IPS-18a (cell line): ENCODE measurements around the gene TFF3.

Source experiments
- H3K27ac ChIP-seq: one replicate; pipeline ENCODE4 v1.5.1; 2013; ENCODE audit warnings: low read length
- H3K27me3 ChIP-seq: one replicate; pipeline ENCODE4 v1.6.1; 2013; ENCODE audit warnings: mild to moderate bottlenecking, low read length; ENCODE audit not compliant: control insufficient read depth, insufficient read depth
- H3K36me3 ChIP-seq: one replicate; pipeline ENCODE4 v1.6.1; 2013; ENCODE audit warnings: low read depth, low read length; ENCODE audit not compliant: control insufficient read depth
- H3K4me1 ChIP-seq: one replicate; pipeline ENCODE4 v1.6.1; 2013; ENCODE audit warnings: low read depth, low read length; ENCODE audit not compliant: control insufficient read depth
- H3K4me3 ChIP-seq: one replicate; pipeline ENCODE4 v1.5.1; 2013; ENCODE audit warnings: low read length
- H3K9ac ChIP-seq: one replicate; pipeline ENCODE4 v1.6.1; 2013; ENCODE audit warnings: mild to moderate bottlenecking, low read length, moderate library complexity
- H3K9me3 ChIP-seq: one replicate; pipeline ENCODE4 v1.6.1; 2013; ENCODE audit warnings: low read depth, low read length; ENCODE audit not compliant: control insufficient read depth

The TFF3 gene

DNA sequence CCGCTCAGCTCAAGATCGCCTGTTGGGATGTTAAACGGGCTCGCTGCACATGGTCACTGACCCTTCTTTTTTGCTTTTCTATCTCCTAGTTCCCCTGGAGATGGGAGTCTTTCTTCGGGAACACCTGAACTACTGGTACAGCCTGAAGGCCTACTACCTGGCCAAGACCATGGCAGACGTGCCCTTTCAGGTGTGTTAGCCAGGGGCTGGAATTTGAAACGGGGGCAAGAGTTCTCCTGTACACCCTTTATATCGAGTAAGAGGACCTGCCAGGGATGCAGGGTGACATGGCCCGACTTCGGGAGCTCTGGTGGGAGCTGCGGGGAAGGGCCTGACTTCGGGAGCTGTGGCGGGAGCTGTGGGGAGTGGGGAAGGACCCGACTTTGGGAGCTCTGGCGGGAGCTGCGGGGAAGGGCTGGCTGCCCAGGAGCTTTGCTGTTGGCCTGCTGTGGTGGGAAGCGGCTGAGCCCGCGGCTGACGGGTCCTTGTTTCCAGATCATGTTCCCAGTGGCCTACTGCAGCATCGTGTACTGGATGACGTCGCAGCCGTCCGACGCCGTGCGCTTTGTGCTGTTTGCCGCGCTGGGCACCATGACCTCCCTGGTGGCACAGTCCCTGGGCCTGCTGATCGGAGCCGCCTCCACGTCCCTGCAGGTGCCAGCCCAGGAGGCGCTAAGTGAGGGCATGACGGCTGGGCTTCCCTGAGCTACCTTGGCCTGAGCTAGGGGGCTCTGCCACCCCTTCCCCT is 24.0 kb downstream of the TFF3 start:
- Histone ChIP-seq H3K36me3 (no peaks in the 10 kb centered on the region), H3K27me3 (no peaks in the 10 kb centered on the region), H3K9me3 (no peaks in the 10 kb centered on the region), H3K27ac (no peak overlapping the region), H3K4me1 (no peaks in the 10 kb centered on the region), H3K4me3 (no peak overlapping the region), H3K9ac (no peak overlapping the region)

DNA sequence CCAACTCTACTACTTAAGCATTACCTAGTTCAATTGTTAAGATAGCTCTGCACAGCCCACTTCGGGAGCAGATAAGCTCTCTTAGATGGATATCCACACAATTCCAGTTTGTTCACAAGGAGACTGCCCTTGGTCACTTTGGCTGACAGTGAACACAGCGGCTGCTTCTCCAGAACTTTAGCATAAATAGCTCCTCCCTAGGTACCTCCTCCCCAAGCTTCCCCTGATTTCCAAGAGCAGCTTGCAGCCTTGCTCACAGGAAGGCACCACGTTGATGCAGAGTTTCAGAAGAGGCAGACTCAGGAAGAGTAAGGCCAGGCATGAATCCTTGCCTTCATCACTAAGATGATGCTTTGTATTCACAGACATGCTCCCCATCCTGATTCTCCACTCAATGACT is 24.7 kb downstream of the TFF3 start:
- Histone ChIP-seq H3K9me3 (no peaks in the 10 kb centered on the region), H3K4me3 (no peak overlapping the region), H3K27ac (no peak overlapping the region), H3K27me3 (no peaks in the 10 kb centered on the region), H3K4me1 (no peaks in the 10 kb centered on the region), H3K9ac (no peak overlapping the region), H3K36me3 (no peaks in the 10 kb centered on the region)

DNA sequence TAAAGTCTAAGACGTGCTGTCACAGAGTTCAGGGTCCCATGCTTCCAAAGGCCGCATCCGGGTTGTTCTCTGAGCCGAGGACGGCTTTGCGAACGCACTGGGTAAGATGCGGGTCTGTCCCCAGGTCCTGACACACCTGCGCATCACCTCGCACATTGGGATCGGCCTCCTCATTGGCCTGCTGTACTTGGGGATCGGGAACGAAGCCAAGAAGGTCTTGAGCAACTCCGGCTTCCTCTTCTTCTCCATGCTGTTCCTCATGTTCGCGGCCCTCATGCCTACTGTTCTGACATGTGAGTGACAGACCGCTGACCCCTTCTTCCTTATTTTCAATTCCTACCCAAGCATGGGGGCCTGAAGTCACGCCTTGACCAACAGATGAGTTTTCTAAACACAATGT is 25.3 kb downstream of the TFF3 start:
- Histone ChIP-seq H3K4me3 (no peak overlapping the region), H3K9ac (no peak overlapping the region), H3K4me1 (no peaks in the 10 kb centered on the region), H3K27ac (no peak overlapping the region), H3K9me3 (no peaks in the 10 kb centered on the region), H3K27me3 (no peaks in the 10 kb centered on the region), H3K36me3 (no peaks in the 10 kb centered on the region)

DNA sequence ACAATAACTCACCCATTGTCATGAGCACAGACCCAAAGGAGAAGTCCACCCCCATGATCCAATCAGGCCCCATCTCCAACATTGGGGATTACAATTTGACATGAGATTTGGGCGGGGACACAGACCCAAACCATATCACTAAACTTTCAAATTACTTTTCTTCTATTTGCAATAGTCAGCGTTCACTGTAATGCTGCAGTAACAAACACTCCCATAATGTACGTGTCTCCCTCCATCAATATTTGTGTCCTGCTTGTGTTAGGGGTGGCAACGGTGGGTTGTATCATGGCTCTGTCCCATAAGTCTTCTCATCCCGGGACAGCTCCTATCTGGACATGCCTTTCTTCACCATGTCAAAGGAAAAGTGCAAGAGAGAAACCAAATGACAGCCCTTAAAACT is 26.2 kb downstream of the TFF3 start:
- no peak overlapping the region for H3K4me3 ChIP-seq
- H3K27me3 ChIP-seq, result no peaks in the 10 kb centered on the region
- no peaks in the 10 kb centered on the region for H3K4me1 ChIP-seq
- no peaks in the 10 kb centered on the region for H3K36me3 ChIP-seq
- H3K9me3 ChIP-seq, result no peaks in the 10 kb centered on the region
- H3K9ac ChIP-seq, result no peak overlapping the region
- H3K27ac ChIP-seq, result no peak overlapping the region

DNA sequence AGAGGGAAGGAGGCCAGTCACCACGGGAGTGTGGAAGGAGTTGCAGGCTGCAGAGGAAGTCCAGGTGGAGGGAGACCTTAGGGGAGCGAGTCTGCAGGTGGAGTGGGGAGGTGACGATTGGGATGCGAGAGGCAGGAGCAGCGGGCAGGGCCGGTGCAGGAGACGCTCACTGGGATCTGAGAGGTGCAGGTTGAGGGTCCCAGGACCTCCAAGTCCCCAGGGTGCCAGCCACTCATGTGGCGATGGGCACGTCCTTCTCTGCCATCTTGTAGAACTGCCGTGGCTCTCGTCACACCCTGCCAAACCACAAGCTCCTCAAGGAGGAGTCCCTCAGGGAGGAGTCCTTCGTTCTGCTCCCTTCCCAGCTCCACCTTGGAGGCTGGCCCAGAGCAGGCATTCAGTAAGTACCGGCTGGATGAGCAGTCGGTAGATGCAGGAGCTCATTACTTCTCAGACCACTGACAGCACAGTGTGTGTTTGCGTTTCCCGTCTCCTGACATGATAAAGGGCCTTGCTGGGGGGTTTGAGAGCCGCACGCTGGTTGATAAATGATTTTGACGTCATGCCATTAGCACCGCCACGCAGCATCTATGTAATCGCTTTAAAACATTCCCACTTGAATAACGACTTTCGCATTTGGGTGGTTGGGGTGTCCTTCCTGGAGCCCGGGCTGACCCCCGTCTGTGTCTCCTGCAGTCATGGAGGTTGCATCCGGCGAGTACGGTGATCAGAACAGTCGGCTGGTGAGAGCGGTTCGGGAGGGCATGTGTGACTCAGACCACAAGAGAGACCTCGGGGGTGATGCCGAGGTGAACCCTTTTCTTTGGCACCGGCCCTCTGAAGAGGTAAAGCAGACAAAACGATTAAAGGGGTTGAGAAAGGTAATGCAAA is 27.8 kb downstream of the TFF3 start:
- H3K27me3 ChIP-seq, result no peaks in the 10 kb centered on the region
- no peak overlapping the region for H3K4me3 ChIP-seq

DNA sequence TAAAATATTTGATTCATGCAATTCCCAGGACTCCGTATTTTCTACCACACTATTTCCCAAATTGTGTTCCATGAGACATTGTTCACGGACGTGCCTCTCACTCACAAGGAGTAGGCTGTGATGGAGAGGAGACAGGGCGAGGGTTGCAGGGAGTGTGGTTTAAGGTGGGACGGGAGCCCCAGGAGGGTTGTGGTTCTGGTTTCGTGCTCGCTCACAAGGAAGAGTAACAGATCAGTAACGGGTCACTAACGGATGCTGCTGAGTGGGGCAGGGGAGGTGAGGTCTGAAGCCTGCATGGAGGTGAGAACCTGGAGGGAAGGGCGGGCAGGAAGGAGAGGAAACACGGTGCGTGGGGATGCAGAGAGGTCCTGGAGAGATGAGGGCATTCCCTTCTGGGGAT is 28.8 kb downstream of the TFF3 start:
- no peak overlapping the region for H3K4me3 ChIP-seq
- H3K27ac ChIP-seq, result no peak overlapping the region
- H3K27me3 ChIP-seq, result no peaks in the 10 kb centered on the region
- no peaks in the 10 kb centered on the region for H3K36me3 ChIP-seq
- no peaks in the 10 kb centered on the region for H3K4me1 ChIP-seq
- no peak overlapping the region for H3K9ac ChIP-seq
- H3K9me3 ChIP-seq, result no peaks in the 10 kb centered on the region

More for the DNA sequence above, 27.8 kb downstream of the TFF3 start:
- H3K9me3 ChIP-seq, result no peaks in the 10 kb centered on the region
- no peak overlapping the region for H3K27ac ChIP-seq
- H3K9ac ChIP-seq, result no peak overlapping the region
- H3K36me3 ChIP-seq, result no peaks in the 10 kb centered on the region
- no peaks in the 10 kb centered on the region for H3K4me1 ChIP-seq

DNA sequence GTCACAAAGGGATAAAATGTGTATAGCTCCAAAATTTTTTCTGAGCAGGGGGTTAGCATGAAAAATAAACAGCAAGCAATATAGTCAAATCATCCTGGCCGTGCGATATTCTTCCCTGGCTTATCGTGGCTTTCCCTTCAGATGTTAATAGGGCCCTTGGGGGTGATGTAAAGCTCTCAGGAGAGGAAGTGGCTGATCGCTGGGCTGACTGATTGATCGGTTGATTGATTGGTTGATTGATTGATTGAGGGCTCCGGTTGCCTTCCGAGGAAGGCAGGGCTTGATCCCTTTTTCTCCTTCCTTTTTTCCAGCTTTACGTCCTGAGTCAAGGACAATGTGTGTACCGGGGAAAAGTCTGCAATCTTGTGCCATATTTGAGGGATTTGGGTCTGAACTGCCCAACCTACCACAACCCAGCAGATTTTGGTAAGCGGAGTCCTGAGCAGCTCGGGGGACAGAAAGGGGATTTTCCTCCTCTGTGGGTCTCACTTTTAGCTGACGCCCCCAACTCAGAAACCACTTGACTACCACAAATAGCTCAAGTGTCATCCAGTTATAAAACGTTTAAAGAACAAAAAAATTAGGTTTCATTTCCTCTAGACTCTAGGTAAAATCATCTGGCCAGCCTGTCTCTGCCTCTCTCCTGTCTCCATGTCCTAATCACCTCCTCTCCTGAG is 29.5 kb downstream of the TFF3 start:
- H3K9me3 ChIP-seq, result no peaks in the 10 kb centered on the region
- H3K4me3 ChIP-seq, result no peak overlapping the region
- H3K27ac ChIP-seq, result no peak overlapping the region
- H3K36me3 ChIP-seq, result no peaks in the 10 kb centered on the region
- H3K4me1 ChIP-seq, result no peaks in the 10 kb centered on the region
- no peak overlapping the region for H3K9ac ChIP-seq
- no peaks in the 10 kb centered on the region for H3K27me3 ChIP-seq

DNA sequence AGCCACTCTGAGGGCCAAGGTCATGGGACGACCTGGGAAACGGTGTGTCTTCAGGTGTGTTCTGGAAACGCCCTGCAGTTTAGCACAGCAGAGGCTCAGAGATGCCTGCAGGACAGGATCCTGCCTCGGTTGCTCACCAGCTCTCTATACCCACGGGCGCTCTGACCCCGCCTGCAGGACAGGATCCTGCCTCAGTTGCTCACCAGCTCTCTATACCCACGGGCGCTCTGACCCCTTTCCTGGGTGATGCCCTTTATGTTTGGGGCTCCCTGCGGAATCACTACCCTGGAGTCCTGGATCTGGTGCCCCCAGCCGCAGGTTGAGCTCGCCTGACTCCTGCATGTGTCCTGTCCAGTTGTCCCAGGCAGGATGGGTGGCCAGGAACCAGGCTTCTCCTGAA is 32.5 kb downstream of the TFF3 start:
- no peak overlapping the region for H3K4me3 ChIP-seq
- H3K9me3 ChIP-seq, result no peaks in the 10 kb centered on the region
- no peaks in the 10 kb centered on the region for H3K36me3 ChIP-seq
- no peaks in the 10 kb centered on the region for H3K4me1 ChIP-seq
- no peaks in the 10 kb centered on the region for H3K27me3 ChIP-seq
- H3K27ac ChIP-seq, result no peak overlapping the region
- H3K9ac ChIP-seq, result no peak overlapping the region

DNA sequence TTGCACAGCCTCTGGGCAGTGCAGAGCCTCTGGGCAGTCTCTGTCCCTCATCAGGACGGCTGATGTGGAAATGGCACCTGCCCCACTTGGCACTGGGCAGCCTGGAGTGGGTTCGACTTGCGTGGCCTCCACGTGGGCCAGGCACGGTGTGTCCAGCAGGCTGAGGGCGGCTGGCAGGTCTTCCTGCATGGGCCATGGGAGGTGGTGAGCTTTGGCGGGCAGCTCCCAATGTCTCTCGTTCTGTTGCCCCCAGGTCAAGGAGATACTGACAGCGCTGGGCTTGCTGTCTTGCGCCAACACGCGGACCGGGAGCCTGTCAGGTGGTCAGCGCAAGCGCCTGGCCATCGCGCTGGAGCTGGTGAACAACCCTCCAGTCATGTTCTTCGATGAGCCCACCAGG is 33.2 kb downstream of the TFF3 start:
- no peak overlapping the region for H3K27ac ChIP-seq
- H3K36me3 ChIP-seq, result no peaks in the 10 kb centered on the region
- no peak overlapping the region for H3K4me3 ChIP-seq
- no peaks in the 10 kb centered on the region for H3K27me3 ChIP-seq
- no peaks in the 10 kb centered on the region for H3K4me1 ChIP-seq
- H3K9ac ChIP-seq, result no peak overlapping the region
- H3K9me3 ChIP-seq, result no peaks in the 10 kb centered on the region

DNA sequence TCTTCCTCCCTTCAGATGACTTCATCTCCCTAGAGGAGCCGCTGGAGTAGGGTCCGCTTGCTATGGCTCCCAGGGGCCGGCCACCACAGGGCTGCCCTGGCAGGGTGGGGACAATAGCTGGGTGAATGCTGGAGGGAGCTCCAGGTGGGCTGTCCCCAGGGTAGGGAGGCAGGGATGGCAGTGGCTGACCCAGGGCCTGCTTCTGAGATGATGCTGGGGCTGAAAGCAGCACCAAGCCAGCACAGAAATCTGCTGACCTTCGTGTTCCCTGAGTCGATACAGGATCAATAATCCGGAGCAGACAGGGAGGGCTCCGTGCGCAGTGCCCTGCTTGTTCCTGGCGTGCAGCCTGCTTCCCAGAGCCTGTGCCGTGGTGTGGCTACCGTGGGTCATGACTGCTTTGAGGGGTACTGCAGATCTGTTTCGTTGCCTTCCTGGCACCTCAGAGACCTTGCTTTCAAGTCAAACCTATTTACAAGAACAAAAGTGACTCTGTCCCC is 34.0 kb downstream of the TFF3 start:
- no peak overlapping the region for H3K27ac ChIP-seq
- no peaks in the 10 kb centered on the region for H3K4me1 ChIP-seq
- no peaks in the 10 kb centered on the region for H3K9me3 ChIP-seq
- no peak overlapping the region for H3K4me3 ChIP-seq
- H3K27me3 ChIP-seq, result no peaks in the 10 kb centered on the region
- no peaks in the 10 kb centered on the region for H3K36me3 ChIP-seq
- H3K9ac ChIP-seq, result no peak overlapping the region

DNA sequence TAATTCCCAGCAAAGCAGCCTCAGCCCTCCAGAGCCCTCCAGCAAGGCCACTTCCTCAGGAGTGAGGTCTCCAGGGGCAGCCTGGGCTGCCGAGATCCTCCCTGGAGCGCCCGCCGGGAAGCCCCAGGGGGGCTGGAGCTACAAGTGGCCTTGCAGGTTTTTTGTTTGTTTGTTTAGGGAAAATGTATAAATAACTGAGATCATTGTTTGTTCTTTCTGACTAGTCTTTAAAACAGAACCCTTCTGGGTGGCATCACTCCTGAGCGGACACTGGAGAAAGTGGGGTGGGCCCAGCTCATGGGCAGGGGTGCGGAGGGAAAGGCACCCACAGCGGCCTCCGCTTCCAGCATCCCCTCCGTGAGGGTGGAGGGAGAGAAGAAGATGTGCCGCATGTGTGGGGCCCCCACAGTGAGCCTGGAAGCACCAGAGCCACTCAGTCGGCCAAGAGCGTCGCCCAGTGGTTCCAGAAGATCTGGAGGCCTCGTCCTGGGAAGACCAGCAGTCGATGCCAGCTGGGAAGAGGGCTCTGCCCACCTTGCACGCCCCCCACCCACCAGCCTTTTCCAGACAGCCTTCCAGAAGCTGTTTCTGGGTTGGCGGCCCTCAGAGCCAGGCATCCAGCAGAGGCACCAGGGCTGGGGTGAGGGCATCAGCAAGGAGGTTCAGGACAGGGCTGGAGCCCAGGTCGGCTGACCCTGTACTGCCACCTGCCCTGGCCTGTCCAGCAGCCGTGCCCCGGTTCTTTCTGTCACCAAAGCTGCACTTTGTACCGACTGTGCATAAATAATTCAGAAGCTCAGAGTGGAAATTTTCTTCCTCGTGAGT is 34.6 kb downstream of the TFF3 start:
- Histone ChIP-seq H3K9ac (no peak overlapping the region), H3K9me3 (no peaks in the 10 kb centered on the region), H3K27ac (no peak overlapping the region), H3K27me3 (no peaks in the 10 kb centered on the region), H3K4me3 (no peak overlapping the region), H3K36me3 (no peaks in the 10 kb centered on the region), H3K4me1 (no peaks in the 10 kb centered on the region)
